ENCODE data around the gene RFX1.
A peak's percentile ranks its signal among the peaks of the same experiment; 100 is the strongest.
"Not testable (repeated sequence)": the region's sequence is repeated elsewhere in the genome, so short reads cannot be mapped to it uniquely, and the experiment has no call there.

The RFX1 gene

GRCh38 chr19:13976446-13976845 is 29.7 kb downstream of the RFX1 start:
- no peak for TF ChIP-seq JUND (IDR thresholded peaks at IDR 0.05; ENCODE audit: low read depth)
- no peak for DNase-seq (ENCODE audit: low read depth in 1 of 2, low spot score in 1 of 2)
- in situ Hi-C loops (cut with HindIII; ENCODE audit: low pct_unique_long_range_greater_than_20kb, low sequenced_read_pairs) = no loop called here

GRCh38 chr19:13975870-13976269 is 30.2 kb downstream of the RFX1 start:
- no peak for TF ChIP-seq JUND (IDR thresholded peaks at IDR 0.05; ENCODE audit: low read depth)
- DNase-seq (ENCODE audit: low read depth in 1 of 2, low spot score in 1 of 2) = no peak
- in situ Hi-C loops (cut with HindIII; ENCODE audit: low pct_unique_long_range_greater_than_20kb, low sequenced_read_pairs) = no loop called here

GRCh38 chr19:13974073-13974472 is 32.0 kb downstream of the RFX1 start:
- DNase-seq (ENCODE audit: low read depth in 1 of 2, low spot score in 1 of 2) = peak; percentile 87 to 90
- in situ Hi-C loops (cut with HindIII; ENCODE audit: low pct_unique_long_range_greater_than_20kb, low sequenced_read_pairs) = no loop called here
- no peak for TF ChIP-seq JUND (IDR thresholded peaks at IDR 0.05; ENCODE audit: low read depth)

GRCh38 chr19:13973479-13973878 is 32.6 kb downstream of the RFX1 start:
- in situ Hi-C loops (cut with HindIII; ENCODE audit: low pct_unique_long_range_greater_than_20kb, low sequenced_read_pairs); DNase-seq (ENCODE audit: low read depth in 1 of 2, low spot score in 1 of 2): not testable (repeated sequence)

- DNase-seq (ENCODE audit: low read depth in 1 of 2, low spot score in 1 of 2) = no peak
- no peak for TF ChIP-seq JUND (IDR thresholded peaks at IDR 0.05; ENCODE audit: low read depth)
- in situ Hi-C loops (cut with HindIII; ENCODE audit: low pct_unique_long_range_greater_than_20kb, low sequenced_read_pairs) = no loop called here
Observed at GRCh38 chr19:13972368-13973155, 33.6 kb downstream of the RFX1 start.

- in situ Hi-C loops (cut with HindIII; ENCODE audit: low pct_unique_long_range_greater_than_20kb, low sequenced_read_pairs); DNase-seq (ENCODE audit: low read depth in 1 of 2, low spot score in 1 of 2): not testable (repeated sequence)
Observed at GRCh38 chr19:13971868-13972267, 34.3 kb downstream of the RFX1 start.

- in situ Hi-C loops (cut with HindIII; ENCODE audit: low pct_unique_long_range_greater_than_20kb, low sequenced_read_pairs) = no loop called here
- TF ChIP-seq JUND (IDR thresholded peaks at IDR 0.05; ENCODE audit: low read depth) = no peak
- no peak for DNase-seq (ENCODE audit: low read depth in 1 of 2, low spot score in 1 of 2)
Observed at GRCh38 chr19:13969897-13970296, 36.2 kb downstream of the RFX1 start.

- in situ Hi-C loops (cut with HindIII; ENCODE audit: low pct_unique_long_range_greater_than_20kb, low sequenced_read_pairs) = no loop called here
Observed at GRCh38 chr19:13968999-13969398, 37.1 kb downstream of the RFX1 start.

GRCh38 chr19:13968383-13968935 is 37.7 kb downstream of the RFX1 start:
- TF ChIP-seq JUND (IDR thresholded peaks at IDR 0.05; ENCODE audit: low read depth) = no peak
- no peak for DNase-seq (ENCODE audit: low read depth in 1 of 2, low spot score in 1 of 2)
- in situ Hi-C loops (cut with HindIII; ENCODE audit: low pct_unique_long_range_greater_than_20kb, low sequenced_read_pairs) = no loop called here

More at GRCh38 chr19:13968999-13969398, 37.1 kb downstream of the RFX1 start:
- TF ChIP-seq JUND (IDR thresholded peaks at IDR 0.05; ENCODE audit: low read depth) = no peak
- no peak for DNase-seq (ENCODE audit: low read depth in 1 of 2, low spot score in 1 of 2)

- in situ Hi-C loops (cut with HindIII; ENCODE audit: low pct_unique_long_range_greater_than_20kb, low sequenced_read_pairs); DNase-seq (ENCODE audit: low read depth in 1 of 2, low spot score in 1 of 2): not testable (repeated sequence)
Observed at GRCh38 chr19:13967206-13967605, 38.9 kb downstream of the RFX1 start.

GRCh38 chr19:13966684-13967128 is 39.4 kb downstream of the RFX1 start:
- TF ChIP-seq JUND (IDR thresholded peaks at IDR 0.05; ENCODE audit: low read depth) = no peak
- no peak for DNase-seq (ENCODE audit: low read depth in 1 of 2, low spot score in 1 of 2)
- in situ Hi-C loops (cut with HindIII; ENCODE audit: low pct_unique_long_range_greater_than_20kb, low sequenced_read_pairs) = no loop called here

GRCh38 chr19:13965926-13966683 is 40.0 kb downstream of the RFX1 start:
- no peak for TF ChIP-seq JUND (IDR thresholded peaks at IDR 0.05; ENCODE audit: low read depth)
- no peak for DNase-seq (ENCODE audit: low read depth in 1 of 2, low spot score in 1 of 2)
- in situ Hi-C loops (cut with HindIII; ENCODE audit: low pct_unique_long_range_greater_than_20kb, low sequenced_read_pairs) = no loop called here

- DNase-seq (ENCODE audit: low read depth in 1 of 2, low spot score in 1 of 2) = no peak
- no peak for TF ChIP-seq JUND (IDR thresholded peaks at IDR 0.05; ENCODE audit: low read depth)
- in situ Hi-C loops (cut with HindIII; ENCODE audit: low pct_unique_long_range_greater_than_20kb, low sequenced_read_pairs) = no loop called here
Observed at GRCh38 chr19:13965377-13965896, 40.7 kb downstream of the RFX1 start.

Data from T47D (cell line).